GM23338 (cell line): ENCODE results near the gene PPP1R3F.

Experiments used
- CREB1 ChIP-seq: fragments of 250-450 bp; sonication (Bioruptor Pico); IDR thresholded peaks from 2 replicates; pipeline ENCODE4 v1.5.0; 2020; ENCODE audit warnings: low read depth, mild to moderate bottlenecking, moderate library complexity
- CTCF ChIP-seq, 2 experiments: fragments of 200-600 bp in 1 of 2; sonication (generic) in 1 of 2; conservative IDR thresholded peaks; 2 replicates each; pipeline versions ENCODE4 v1.5.1 to v1.6.1; 2016 to 2017; ENCODE audit warnings: antibody characterized with exemption in 2 of 2, low read depth in 2 of 2, mild to moderate bottlenecking in 2 of 2, moderate library complexity in 1 of 2
- EZH2 ChIP-seq: fragments of 200-600 bp; sonication (generic); IDR thresholded peaks from one replicate; pipeline ENCODE4 v1.8.0; 2017; ENCODE audit warnings: antibody characterized with exemption, mild to moderate bottlenecking, low read depth; ENCODE audit not compliant: unreplicated experiment
- EZH2phosphoT487 ChIP-seq: fragments of 200-600 bp; sonication (generic); IDR thresholded peaks from one replicate; pipeline ENCODE4 v1.8.1; 2018; ENCODE audit warnings: antibody characterized with exemption; ENCODE audit not compliant: unreplicated experiment
- JUNB ChIP-seq: IDR thresholded peaks from one replicate; pipeline ENCODE4 v1.6.1; 2016; ENCODE audit warnings: antibody characterized with exemption; ENCODE audit not compliant: unreplicated experiment
- NANOG ChIP-seq: IDR thresholded peaks from 2 replicates; pipeline ENCODE4 v1.6.1; 2016; ENCODE audit warnings: antibody characterized with exemption, borderline replicate concordance
- POLR2AphosphoS5 ChIP-seq: IDR thresholded peaks from 2 replicates; pipeline ENCODE4 v1.6.1; 2016; ENCODE audit warnings: antibody characterized with exemption, low read depth
- REST ChIP-seq: IDR thresholded peaks from one replicate; pipeline ENCODE4 v1.6.1; 2018; ENCODE audit warnings: antibody characterized with exemption; ENCODE audit not compliant: unreplicated experiment
- STAT1 ChIP-seq: IDR thresholded peaks from one replicate; pipeline ENCODE4 v1.6.1; 2016; ENCODE audit warnings: antibody characterized with exemption; ENCODE audit not compliant: unreplicated experiment

GRCh38 chrX:49247916-49248811 is 21.4 kb upstream of the PPP1R3F start:
- TF ChIP-seq EZH2phosphoT487 (no peak), EZH2 (no peak), CTCF (conservative IDR thresholded peaks at IDR 0.05; ENCODE audit: low read depth in 2 of 2) (no peak), JUNB (no peak), POLR2AphosphoS5 (no peak), CREB1 (CRISPR knock-in tag) (no peak), REST (no peak), STAT1 (no peak), NANOG (no peak)
